Superior temporal gyrus (tissue), 1 donor: ENCODE data around the gene OR11A1.

Experiments used
- DNase-seq: peaks from one replicate; pipeline ENCODE4 v3.0.0-alpha.2; 2016; ENCODE audit errors: extremely low spot score

The OR11A1 gene

GRCh38 chr6:29395331-29395730, 61.5 kb downstream of the OR11A1 start, which contains the start of gene OR12D2:
Gene OR12D2 (plus strand): TSS chr6:29395631. CDS start chr6:29396700, 1,069 bp downstream.
- DNase-seq: no peak

GRCh38 chr6:29388533-29388932, 68.3 kb downstream of the OR11A1 start:
- DNase-seq: no peak

- no peak for DNase-seq
These were observed 80.9 kb downstream of the OR11A1 start for GRCh38 chr6:29376003-29376402.
